Caco-2 (cell line): Measurements from ENCODE around the gene RBM17. TPM values are rescaled to one million over a fixed set of nuclear protein-coding genes. Genes with fewer than 3 reads are reported as not detected.

Experiments
- BruUV-seq: library from RNA; stranded (reverse); fragments of 400-500 nt; replicated peaks from 2 replicates; lab custom pipeline; 2021; lab: Mats Ljungman, UMichigan
- CTCF ChIA-PET: fragments of 300-600 bp; sonication (Branson Sonifier 250); formaldehyde crosslinking; loops from one replicate; lab custom pipeline; 2022; ENCODE audit warnings: antibody characterized with exemption; lab: Charles Lee
- POLR2A ChIA-PET: fragments of 300-600 bp; sonication (Branson Sonifier 250); formaldehyde crosslinking; loops from one replicate; lab custom pipeline; 2022; ENCODE audit warnings: antibody characterized with exemption; lab: Charles Lee
- DNase-seq, 2 experiments: peaks; one replicate each; pipeline versions ENCODE4 v3.0.0 to v3.0.0-alpha.2; 2020 to 2022
- H3K27me3 ChIP-seq: replicated peaks from 2 replicates; pipeline ENCODE4 v1.6.0; 2011; ENCODE audit warnings: low read length; ENCODE audit not compliant: control insufficient read depth, insufficient read depth
- H3K36me3 ChIP-seq: 2 replicates; pipeline ENCODE4 v1.5.1; 2011; ENCODE audit warnings: low read length; ENCODE audit not compliant: control insufficient read depth, insufficient read depth
- H3K4me1 ChIP-seq: fragments of 250-450 bp; sonication (Bioruptor Pico); 2 replicates; pipeline ENCODE4 v1.5.1; 2020; ENCODE audit warnings: mild to moderate bottlenecking
- H3K4me3 ChIP-seq: 2 replicates; pipeline ENCODE4 v1.5.1; 2011; ENCODE audit warnings: low read depth, mild to moderate bottlenecking, control low read depth, low read length
- H3K9me3 ChIP-seq: fragments of 250-450 bp; sonication (Bioruptor Pico); 2 replicates; pipeline ENCODE4 v1.5.1; 2020; ENCODE audit warnings: mild to moderate bottlenecking, moderate library complexity
- H3K27ac Mint-ChIP-seq: one replicate; pipeline ENCODE4 v1.8.0; 2022; ENCODE audit warnings: mixed read lengths; ENCODE audit not compliant: unreplicated experiment
- H3K27me3 Mint-ChIP-seq: one replicate; pipeline ENCODE4 v1.8.0; 2022; ENCODE audit warnings: mixed read lengths; ENCODE audit not compliant: insufficient read depth, unreplicated experiment
- H3K36me3 Mint-ChIP-seq: one replicate; pipeline ENCODE4 v1.8.0; 2022; ENCODE audit warnings: mild to moderate bottlenecking, mixed read lengths; ENCODE audit not compliant: insufficient read depth, unreplicated experiment
- H3K4me1 Mint-ChIP-seq: one replicate; pipeline ENCODE4 v1.8.0; 2022; ENCODE audit warnings: low read depth, mixed read lengths; ENCODE audit not compliant: unreplicated experiment
- H3K4me3 Mint-ChIP-seq: one replicate; pipeline ENCODE4 v1.8.0; 2022; ENCODE audit warnings: mild to moderate bottlenecking, moderate library complexity, mixed read lengths; ENCODE audit not compliant: unreplicated experiment
- H3K9me3 Mint-ChIP-seq: one replicate; pipeline ENCODE4 v1.8.0; 2022; ENCODE audit warnings: mixed read lengths; ENCODE audit not compliant: unreplicated experiment
- intact Hi-C: fragments of 100-400 bp; cut with micrococcal nuclease; formaldehyde crosslinking; loops from one replicate; pipeline ENCODE4 v1.10.0; 2022; ENCODE audit not compliant: unreplicated experiment
- total RNA-seq: library from RNA; stranded (reverse); gene quantifications from 2 replicates; pipeline ENCODE4 v1.2.3, GENCODE V29; 2022
- TF ChIP-seq, protein P1 (sequence below), 2 experiments: fragments of 200-600 bp in 1 of 2; IDR thresholded peaks; 1 replicate in 1 of 2; 2 replicates in 1 of 2; pipeline versions ENCODE4 v1.5.1 to v1.8.0; 2011 to 2022; ENCODE audit warnings: antibody characterized with exemption in 1 of 2, control low read depth in 1 of 2, inconsistent platforms in 1 of 2, low read depth in 1 of 2, low read length in 1 of 2, mild to moderate bottlenecking in 1 of 2, moderate library complexity in 1 of 2; ENCODE audit not compliant: insufficient read depth in 1 of 2, severe bottlenecking in 1 of 2, unreplicated experiment in 1 of 2

RBM17 gene
- total RNA-seq, 1 experiment from 2014 or later: 290 TPM

DNA sequence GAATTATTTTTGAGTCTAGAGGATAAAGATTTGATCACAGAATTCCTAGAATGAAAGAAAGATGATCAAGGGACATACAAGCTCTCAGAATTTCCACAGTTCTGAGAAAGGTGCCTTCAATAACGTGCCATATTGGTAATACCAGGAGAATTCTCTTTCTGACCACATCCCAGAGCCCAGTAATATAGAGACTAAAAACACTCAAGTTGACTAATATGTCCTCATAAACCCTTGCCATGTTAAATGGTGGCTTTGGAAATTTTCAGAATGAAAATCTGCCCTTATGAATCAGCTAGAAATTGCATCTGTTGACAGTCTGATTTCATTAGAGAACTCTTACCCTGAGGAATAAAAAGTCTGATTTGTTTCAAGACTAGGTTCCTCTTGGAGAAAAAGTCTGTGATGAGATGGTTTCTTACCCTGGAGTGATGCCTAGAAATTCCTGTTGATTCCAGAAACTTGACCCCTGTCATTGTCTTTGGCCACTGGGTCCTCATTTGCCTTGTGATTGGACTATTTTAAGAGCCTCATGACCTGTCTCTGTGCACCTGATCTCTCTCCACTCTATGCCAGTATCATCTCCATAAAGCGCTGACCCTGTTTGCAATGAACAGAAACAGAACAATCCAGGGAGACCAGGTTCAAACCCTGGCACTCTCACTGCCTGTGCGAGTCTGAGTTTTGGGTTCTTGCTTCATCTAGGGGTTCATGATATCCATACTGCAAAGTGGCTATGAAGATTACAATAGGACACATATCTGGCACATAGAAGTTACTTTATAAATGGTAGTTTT lies 30.0 kb upstream of the RBM17 start:
- H3K9me3 Mint-ChIP-seq: no peaks in the 10 kb centered on the region
- CTCF ChIA-PET: no interaction called here

DNA sequence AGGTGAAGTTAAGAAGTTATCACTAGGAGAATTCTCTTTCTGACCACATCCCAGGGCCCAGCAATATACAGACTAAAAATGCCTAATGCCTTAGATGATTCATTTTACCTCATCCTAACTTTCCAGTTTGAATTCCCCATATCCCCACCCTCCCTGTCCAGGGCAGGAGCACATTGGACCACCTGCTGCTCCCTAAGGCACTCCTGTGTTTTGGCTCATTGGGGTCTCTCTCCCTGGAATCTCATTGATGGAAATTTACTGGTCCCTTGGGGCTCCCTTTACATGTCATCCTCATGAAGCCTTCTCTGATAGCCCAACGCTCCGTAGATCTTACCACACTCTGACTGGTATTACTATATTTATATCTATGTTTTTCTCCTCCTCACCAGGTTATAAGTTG lies 29.3 kb upstream of the RBM17 start:
- no peaks in the 10 kb centered on the region for H3K4me1 Mint-ChIP-seq
- Histone ChIP-seq H3K27me3 (no peaks in the 10 kb centered on the region), H3K4me1 (no peaks in the 10 kb centered on the region), H3K36me3 (no peaks in the 10 kb centered on the region), H3K9me3 (no peaks in the 10 kb centered on the region), H3K4me3 (no peak overlapping the region)
- TF ChIP-seq, protein P1, sequence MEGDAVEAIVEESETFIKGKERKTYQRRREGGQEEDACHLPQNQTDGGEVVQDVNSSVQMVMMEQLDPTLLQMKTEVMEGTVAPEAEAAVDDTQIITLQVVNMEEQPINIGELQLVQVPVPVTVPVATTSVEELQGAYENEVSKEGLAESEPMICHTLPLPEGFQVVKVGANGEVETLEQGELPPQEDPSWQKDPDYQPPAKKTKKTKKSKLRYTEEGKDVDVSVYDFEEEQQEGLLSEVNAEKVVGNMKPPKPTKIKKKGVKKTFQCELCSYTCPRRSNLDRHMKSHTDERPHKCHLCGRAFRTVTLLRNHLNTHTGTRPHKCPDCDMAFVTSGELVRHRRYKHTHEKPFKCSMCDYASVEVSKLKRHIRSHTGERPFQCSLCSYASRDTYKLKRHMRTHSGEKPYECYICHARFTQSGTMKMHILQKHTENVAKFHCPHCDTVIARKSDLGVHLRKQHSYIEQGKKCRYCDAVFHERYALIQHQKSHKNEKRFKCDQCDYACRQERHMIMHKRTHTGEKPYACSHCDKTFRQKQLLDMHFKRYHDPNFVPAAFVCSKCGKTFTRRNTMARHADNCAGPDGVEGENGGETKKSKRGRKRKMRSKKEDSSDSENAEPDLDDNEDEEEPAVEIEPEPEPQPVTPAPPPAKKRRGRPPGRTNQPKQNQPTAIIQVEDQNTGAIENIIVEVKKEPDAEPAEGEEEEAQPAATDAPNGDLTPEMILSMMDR (IDR thresholded peaks at IDR 0.05; ENCODE audit: insufficient read depth in 1 of 2, low read depth in 1 of 2, low read length in 1 of 2, severe bottlenecking in 1 of 2, unreplicated experiment in 1 of 2): no peak
- H3K36me3 Mint-ChIP-seq: no peaks in the 10 kb centered on the region
- no peak overlapping the region for H3K4me3 Mint-ChIP-seq
- POLR2A ChIA-PET: no interaction called here
- no peak for DNase-seq
- H3K27me3 Mint-ChIP-seq: peaks cover 24% of the 10 kb centered on the region
- CTCF ChIA-PET: no interaction called here
- no peak overlapping the region for H3K27ac Mint-ChIP-seq
- no peaks in the 10 kb centered on the region for H3K9me3 Mint-ChIP-seq
- no TSS peak for BruUV-seq
- intact Hi-C loops: no loop called here

More for the DNA sequence above, 30.0 kb upstream of the RBM17 start:
- H3K27me3 Mint-ChIP-seq: peaks cover 28% of the 10 kb centered on the region
- Histone ChIP-seq H3K36me3 (no peaks in the 10 kb centered on the region), H3K4me1 (no peaks in the 10 kb centered on the region), H3K4me3 (no peak overlapping the region), H3K9me3 (no peaks in the 10 kb centered on the region), H3K27me3 (no peaks in the 10 kb centered on the region)
- intact Hi-C loops: no loop called here
- TF ChIP-seq, protein P1 (IDR thresholded peaks at IDR 0.05; ENCODE audit: insufficient read depth in 1 of 2, low read depth in 1 of 2, low read length in 1 of 2, severe bottlenecking in 1 of 2, unreplicated experiment in 1 of 2): no peak
- no peak for DNase-seq
- no TSS peak for BruUV-seq
- POLR2A ChIA-PET: no interaction called here
- no peaks in the 10 kb centered on the region for H3K36me3 Mint-ChIP-seq
- no peak overlapping the region for H3K4me3 Mint-ChIP-seq
- no peak overlapping the region for H3K27ac Mint-ChIP-seq
- H3K4me1 Mint-ChIP-seq: no peaks in the 10 kb centered on the region

DNA sequence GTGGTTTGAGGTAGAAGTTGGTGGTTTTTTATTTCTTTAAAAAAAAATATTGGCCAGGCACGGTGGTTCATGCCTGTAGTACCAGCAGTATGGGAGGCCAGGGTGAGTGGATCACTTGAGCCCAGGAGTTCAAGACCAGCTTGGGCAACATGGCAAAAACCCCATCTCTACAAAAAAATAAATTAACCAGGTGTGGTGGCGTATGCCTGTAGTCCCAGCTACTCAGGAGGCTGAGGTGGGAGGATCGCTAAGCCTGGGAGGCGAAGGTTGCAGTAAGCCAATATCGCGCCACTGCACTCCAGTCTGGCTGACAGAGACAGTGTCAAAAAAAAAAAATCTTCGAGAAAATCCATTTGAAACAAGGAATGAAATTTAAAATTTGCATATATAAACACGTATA lies 27.8 kb upstream of the RBM17 start:
- no peaks in the 10 kb centered on the region for H3K36me3 ChIP-seq
- H3K4me1 ChIP-seq: no peaks in the 10 kb centered on the region
- no peaks in the 10 kb centered on the region for H3K9me3 ChIP-seq
- Mint-ChIP-seq H3K36me3 (no peaks in the 10 kb centered on the region), H3K27me3 (peaks cover 23% of the 10 kb centered on the region), H3K27ac (no peak overlapping the region), H3K9me3 (no peaks in the 10 kb centered on the region), H3K4me3 (no peak overlapping the region), H3K4me1 (no peaks in the 10 kb centered on the region)
- intact Hi-C loops: no loop called here
- H3K4me3 ChIP-seq: no peak overlapping the region
- DNase-seq: no peak
- ChIA-PET POLR2A (no interaction called here), CTCF (no interaction called here)
- no TSS peak for BruUV-seq
- no peaks in the 10 kb centered on the region for H3K27me3 ChIP-seq
- TF ChIP-seq, protein P1 (IDR thresholded peaks at IDR 0.05; ENCODE audit: insufficient read depth in 1 of 2, low read depth in 1 of 2, low read length in 1 of 2, severe bottlenecking in 1 of 2, unreplicated experiment in 1 of 2): no peak
